ENCODE data around the gene BRK1. TPM values are rescaled to one million over a fixed set of nuclear protein-coding genes. Genes with fewer than 3 reads are reported as not detected.

Gene BRK1
- total and polyA plus RNA-seq, 2 donors (not counting 1 experiment from before 2014, with no cell fraction given): 55.0 to 86.3 TPM

GRCh38 chr3:10074666-10075065 is 40.8 kb upstream of the BRK1 start:
- H3K9ac ChIP-seq (ENCODE audit: low read length): no peak overlapping the region
- H3K27me3 ChIP-seq (replicated peaks in 1 of 4; ENCODE audit: control extremely low read depth in 1 of 4, control insufficient read depth in 3 of 4, insufficient read depth in 4 of 4, low read length in 3 of 4): no peaks in the 10 kb centered on the region
- H3K4me1 ChIP-seq (ENCODE audit: control insufficient read depth in 2 of 2, insufficient read depth in 2 of 2, low read length in 2 of 2): no peaks in the 10 kb centered on the region
- DNase-seq: no peak
- Mint-ChIP-seq H3K27me3 (no peaks in the 10 kb centered on the region), H3K9me3 (ENCODE audit: insufficient read depth) (no peaks in the 10 kb centered on the region), H3K27ac (no peak overlapping the region), H3K4me1 (no peaks in the 10 kb centered on the region), H3K4me3 (no peak overlapping the region)
- intact Hi-C loops (cut with micrococcal nuclease): no loop called here
- H3K4me2 ChIP-seq (replicated peaks; ENCODE audit: low read depth, low read length, poor library complexity, severe bottlenecking): no peak overlapping the region
- no peak overlapping the region for H3K4me3 ChIP-seq (ENCODE audit: control extremely low read depth in 1 of 5, extremely low read depth in 1 of 5, insufficient read depth in 1 of 5, low read depth in 2 of 5, low read length in 4 of 5)
- no peak overlapping the region for H3K27ac ChIP-seq (ENCODE audit: low read length in 2 of 2)
- no peaks in the 10 kb centered on the region for H3K9me3 ChIP-seq (ENCODE audit: control extremely low read depth in 1 of 3, control insufficient read depth in 2 of 3, insufficient read depth in 1 of 3, low read length in 2 of 3)
- H4K20me1 ChIP-seq (ENCODE audit: control insufficient read depth, insufficient read depth, low read length, poor library complexity, severe bottlenecking): no peaks in the 10 kb centered on the region
- H2AFZ ChIP-seq (ENCODE audit: insufficient read depth, low read depth, low read length, poor library complexity, severe bottlenecking): no peak overlapping the region
- ATAC-seq (ENCODE audit: low read depth): no peak
- ChIA-PET CTCF (interaction anchor here (0.6 kb wide), 1 partner anchor 41 kb away, joined by 3 read pairs; no protein-coding TSS in a partner anchor), POLR2A (no interaction called here)
- H3K79me2 ChIP-seq (ENCODE audit: control insufficient read depth, insufficient read depth, low read length): no peaks in the 10 kb centered on the region
- H3K36me3 ChIP-seq (replicated peaks in 1 of 2; ENCODE audit: control extremely low read depth in 1 of 2, control insufficient read depth in 1 of 2, extremely low read depth in 1 of 2, insufficient read depth in 2 of 2, low read length in 1 of 2): peaks cover 4 to 18% of the 10 kb centered on the region in 2 experiments
- no peak for TF ChIP-seq CTCF (IDR thresholded peaks at IDR 0.05)
- TF ChIP-seq EZH2 (IDR thresholded peaks at IDR 0.05; ENCODE audit: borderline replicate concordance, insufficient read depth, low read depth, low read length, poor library complexity, severe bottlenecking): no peak

- Histone ChIP-seq H3K36me3 (replicated peaks in 1 of 2; ENCODE audit: control extremely low read depth in 1 of 2, control insufficient read depth in 1 of 2, extremely low read depth in 1 of 2, insufficient read depth in 2 of 2, low read length in 1 of 2) (peaks cover 0 to 45% of the 10 kb centered on the region in 2 experiments), H3K4me1 (ENCODE audit: control insufficient read depth in 2 of 2, insufficient read depth in 2 of 2, low read length in 2 of 2) (no peaks in the 10 kb centered on the region), H3K27me3 (replicated peaks in 1 of 4; ENCODE audit: control extremely low read depth in 1 of 4, control insufficient read depth in 3 of 4, insufficient read depth in 4 of 4, low read length in 3 of 4) (no peaks in the 10 kb centered on the region), H3K27ac (ENCODE audit: low read length in 2 of 2) (no peak overlapping the region), H3K4me2 (replicated peaks; ENCODE audit: low read depth, low read length, poor library complexity, severe bottlenecking) (no peak overlapping the region), H3K79me2 (ENCODE audit: control insufficient read depth, insufficient read depth, low read length) (no peaks in the 10 kb centered on the region), H4K20me1 (ENCODE audit: control insufficient read depth, insufficient read depth, low read length, poor library complexity, severe bottlenecking) (no peaks in the 10 kb centered on the region), H2AFZ (ENCODE audit: insufficient read depth, low read depth, low read length, poor library complexity, severe bottlenecking) (no peak overlapping the region), H3K9me3 (ENCODE audit: control extremely low read depth in 1 of 3, control insufficient read depth in 2 of 3, insufficient read depth in 1 of 3, low read length in 2 of 3) (no peaks in the 10 kb centered on the region), H3K9ac (ENCODE audit: low read length) (no peak overlapping the region), H3K4me3 (ENCODE audit: control extremely low read depth in 1 of 5, extremely low read depth in 1 of 5, insufficient read depth in 1 of 5, low read depth in 2 of 5, low read length in 4 of 5) (no peak overlapping the region)
- TF ChIP-seq CTCF (IDR thresholded peaks at IDR 0.05) (no peak), EZH2 (IDR thresholded peaks at IDR 0.05; ENCODE audit: borderline replicate concordance, insufficient read depth, low read depth, low read length, poor library complexity, severe bottlenecking) (no peak)
- no peaks in the 10 kb centered on the region for H3K27me3 Mint-ChIP-seq
- intact Hi-C loops (cut with micrococcal nuclease): no loop called here
- ChIA-PET CTCF (no interaction called here), POLR2A (no interaction called here)
- no peaks in the 10 kb centered on the region for H3K9me3 Mint-ChIP-seq (ENCODE audit: insufficient read depth)
- WGBS (ENCODE audit: insufficient coverage): 94% methylated on average over 2 of the region's 4 CpGs
- ATAC-seq (ENCODE audit: low read depth) (no peak), DNase-seq (no peak)
- no peak overlapping the region for H3K27ac Mint-ChIP-seq
- H3K4me1 Mint-ChIP-seq: no peaks in the 10 kb centered on the region
- no peak overlapping the region for H3K4me3 Mint-ChIP-seq
Observed at GRCh38 chr3:10081871-10082270, 33.6 kb upstream of the BRK1 start.
